HG03521 (cell line): Measurements from ENCODE around the gene TMEM247.

ENCODE experiments used
- ATAC-seq: cut with Tn5 transposase; IDR thresholded peaks from one replicate; pipeline ENCODE4 v1.9.1; 2021; ENCODE audit warnings: mild to moderate bottlenecking, moderate library complexity; ENCODE audit not compliant: unreplicated experiment

Gene TMEM247

DNA sequence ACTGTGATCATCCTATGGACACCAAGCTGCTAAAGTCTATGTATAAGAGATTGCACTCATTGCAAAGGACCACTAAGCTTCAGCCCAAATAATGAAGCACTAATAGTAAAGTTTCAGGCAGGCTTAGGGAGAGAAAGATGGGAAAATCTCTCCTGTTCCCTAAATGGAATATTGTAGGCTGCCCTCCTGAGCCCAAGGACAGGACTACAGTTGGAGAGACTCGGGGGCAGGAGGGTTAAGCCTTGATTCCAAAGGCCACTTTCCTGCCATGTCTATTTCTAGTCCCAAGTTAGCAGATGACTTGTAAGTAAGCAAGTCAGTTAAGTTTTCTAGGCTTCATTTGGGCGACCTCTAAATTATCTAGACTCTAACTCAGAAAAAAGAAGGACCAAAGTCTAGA lies 9.0 kb downstream of the TMEM247 start:
- no peak for ATAC-seq

- no peak for ATAC-seq
Observed at GRCh38 chr2:46489423-46490174, 10.2 kb downstream of the TMEM247 start.

GRCh38 chr2:46490521-46491141 lies 11.3 kb downstream of the TMEM247 start:
- ATAC-seq: no peak

DNA sequence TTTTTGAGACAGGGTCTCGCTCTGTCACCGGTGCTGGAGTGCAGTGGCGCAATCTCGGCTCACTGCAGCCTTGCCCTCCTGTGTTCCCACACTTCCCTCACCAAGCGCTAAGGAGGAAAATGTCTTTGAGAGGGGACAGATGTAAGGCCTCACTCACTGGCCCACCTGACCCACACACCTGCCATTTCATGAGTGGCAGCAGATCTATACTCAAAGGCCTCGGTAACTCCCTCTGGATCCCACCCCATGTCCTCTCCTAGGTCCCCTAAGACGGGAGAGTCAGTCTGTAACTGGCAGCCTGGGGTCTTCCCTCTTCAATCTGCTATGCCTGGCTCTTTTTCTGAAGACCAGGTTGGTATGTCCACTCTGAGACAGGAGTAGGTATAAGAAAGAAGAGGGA lies 12.9 kb downstream of the TMEM247 start:
- ATAC-seq: no peak

- peak; percentile 52 for ATAC-seq
Observed at GRCh38 chr2:46493241-46493970, 14.0 kb downstream of the TMEM247 start.

DNA sequence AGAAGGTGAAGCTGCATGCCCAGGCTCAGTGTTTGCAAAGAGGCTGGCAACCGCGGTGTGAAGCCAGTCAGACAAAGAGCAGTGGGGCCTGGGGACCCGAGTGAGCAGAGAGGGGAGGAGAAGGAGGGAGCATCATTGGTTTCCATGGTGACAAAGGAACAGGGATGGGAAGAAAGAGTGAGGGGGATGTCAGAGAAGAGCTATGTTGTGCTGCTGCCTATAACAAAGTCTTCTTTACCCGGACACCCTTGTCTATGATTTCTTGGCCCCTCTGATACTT lies 14.5 kb downstream of the TMEM247 start:
- peak; percentile 3 for ATAC-seq

DNA sequence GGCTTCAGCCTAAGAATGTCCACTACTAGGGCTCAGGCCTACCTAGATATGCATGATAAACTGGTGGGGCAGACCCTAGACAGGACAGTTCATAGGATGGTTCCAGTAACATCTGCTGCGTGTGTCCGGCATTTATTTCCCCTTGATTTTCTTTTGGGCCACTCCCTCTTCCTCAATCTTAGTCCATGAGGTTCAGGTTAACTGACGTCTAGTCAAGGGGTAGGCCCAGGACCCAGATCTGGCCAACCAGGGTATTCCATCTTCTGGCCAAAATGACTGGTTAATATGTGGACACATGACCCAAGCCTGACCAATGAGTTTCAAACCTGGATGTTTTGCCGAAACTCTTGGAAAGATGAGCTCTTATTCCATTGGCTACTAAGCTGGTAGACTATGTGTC lies 15.2 kb downstream of the TMEM247 start:
- ATAC-seq: no peak

DNA sequence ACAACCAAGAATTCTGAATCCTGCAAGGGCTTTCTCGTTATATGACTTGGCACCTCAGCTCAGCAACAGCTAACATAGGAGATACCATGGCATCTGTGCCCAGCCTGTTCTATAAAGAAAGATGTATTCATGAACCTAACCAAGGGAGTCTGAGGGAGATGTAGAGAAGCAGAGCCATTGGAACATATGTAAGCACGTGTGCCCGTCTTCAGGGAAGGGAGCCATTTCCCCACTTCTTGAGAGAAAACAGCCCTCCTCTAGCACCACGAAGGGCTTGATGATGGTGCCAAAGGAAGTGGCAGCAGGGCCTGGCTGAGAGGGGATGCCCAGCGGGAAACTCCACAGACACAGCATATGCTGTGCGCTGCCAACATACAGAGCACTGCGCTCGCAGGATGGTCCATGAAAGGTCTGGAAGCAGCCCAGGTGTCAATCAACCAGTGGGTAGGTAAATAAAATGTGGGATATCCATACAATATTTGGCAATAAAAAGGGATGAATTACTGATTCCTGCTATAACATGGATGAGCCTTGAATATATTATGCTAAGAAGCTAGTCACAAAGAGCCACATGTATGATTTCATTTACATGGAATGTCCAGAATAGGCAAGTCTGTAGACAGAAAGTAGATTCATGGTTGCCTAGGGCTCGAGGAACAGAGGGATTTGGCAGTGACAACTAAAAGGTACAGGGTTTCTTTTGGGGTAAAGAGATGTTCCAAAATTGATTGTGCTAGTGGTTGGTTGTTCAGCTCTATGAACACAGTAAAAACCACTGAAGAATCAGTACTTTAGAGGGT lies 16.1 kb downstream of the TMEM247 start:
- no peak for ATAC-seq

DNA sequence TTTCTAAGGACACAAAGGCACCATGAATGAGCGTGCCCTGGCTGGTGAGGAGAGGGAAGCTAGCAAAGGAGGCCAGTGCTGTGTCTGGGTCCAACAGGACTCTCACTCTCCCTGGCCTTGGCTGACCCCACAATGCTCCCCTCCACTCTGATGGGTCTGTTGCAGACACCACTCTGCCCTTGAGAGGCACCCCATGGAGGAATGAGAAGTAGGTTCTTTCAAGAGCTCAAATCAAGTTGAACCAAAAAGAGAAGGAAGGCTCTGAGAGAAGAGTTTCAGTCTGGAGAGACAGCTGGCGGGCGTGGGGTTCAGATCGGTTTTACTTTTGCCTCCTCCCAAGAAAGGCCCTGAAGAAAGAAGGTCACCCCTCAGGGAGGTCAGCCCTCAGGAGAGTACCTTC lies 18.4 kb downstream of the TMEM247 start:
- no peak for ATAC-seq

GRCh38 chr2:46498681-46499080 lies 19.3 kb downstream of the TMEM247 start:
- no peak for ATAC-seq

- no peak for ATAC-seq
Observed at GRCh38 chr2:46499392-46499785, 20.0 kb downstream of the TMEM247 start.

DNA sequence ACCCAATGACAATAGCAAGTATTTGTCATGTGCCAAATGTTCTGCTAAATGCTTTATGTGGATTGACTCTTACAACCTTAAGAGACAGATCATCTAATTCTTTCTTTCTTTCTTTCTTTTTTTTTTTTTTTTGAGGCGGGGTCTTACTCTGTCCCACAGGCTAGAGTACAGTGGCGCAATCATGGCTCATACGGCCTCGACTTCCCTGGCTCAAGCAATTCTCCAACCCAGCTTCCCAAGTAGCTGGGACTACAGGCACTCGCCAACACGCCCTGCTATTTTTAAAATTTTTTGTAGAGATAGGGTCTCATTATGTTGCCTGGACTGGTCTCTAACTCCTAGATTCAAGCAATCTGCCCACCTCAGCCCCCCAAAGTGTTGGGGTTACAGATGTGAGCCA lies 21.4 kb downstream of the TMEM247 start:
- no peak for ATAC-seq

- no peak for ATAC-seq
Observed at GRCh38 chr2:46502291-46502885, 23.0 kb downstream of the TMEM247 start.

- ATAC-seq: no peak
Observed at GRCh38 chr2:46503686-46504085, 24.3 kb downstream of the TMEM247 start.

DNA sequence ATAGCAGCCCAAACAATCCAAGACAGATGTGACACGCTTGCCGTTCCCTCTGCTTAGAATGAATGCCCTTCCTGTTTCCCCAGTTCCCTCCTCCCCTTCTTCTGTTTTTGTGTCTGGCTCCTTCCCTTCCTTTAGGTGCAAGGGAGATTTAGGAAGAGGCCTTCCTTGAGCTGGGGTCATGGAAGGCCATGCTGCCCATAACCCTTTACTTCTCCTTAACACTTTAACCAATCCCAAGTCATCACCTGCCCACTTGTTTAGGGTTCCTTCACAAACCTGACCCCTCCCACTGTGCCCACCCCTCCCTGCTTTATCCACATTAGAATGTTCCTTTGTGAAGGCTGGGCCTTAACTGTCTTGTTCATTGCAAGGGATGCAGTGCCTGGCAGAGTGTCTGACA lies 24.9 kb downstream of the TMEM247 start:
- ATAC-seq: no peak

DNA sequence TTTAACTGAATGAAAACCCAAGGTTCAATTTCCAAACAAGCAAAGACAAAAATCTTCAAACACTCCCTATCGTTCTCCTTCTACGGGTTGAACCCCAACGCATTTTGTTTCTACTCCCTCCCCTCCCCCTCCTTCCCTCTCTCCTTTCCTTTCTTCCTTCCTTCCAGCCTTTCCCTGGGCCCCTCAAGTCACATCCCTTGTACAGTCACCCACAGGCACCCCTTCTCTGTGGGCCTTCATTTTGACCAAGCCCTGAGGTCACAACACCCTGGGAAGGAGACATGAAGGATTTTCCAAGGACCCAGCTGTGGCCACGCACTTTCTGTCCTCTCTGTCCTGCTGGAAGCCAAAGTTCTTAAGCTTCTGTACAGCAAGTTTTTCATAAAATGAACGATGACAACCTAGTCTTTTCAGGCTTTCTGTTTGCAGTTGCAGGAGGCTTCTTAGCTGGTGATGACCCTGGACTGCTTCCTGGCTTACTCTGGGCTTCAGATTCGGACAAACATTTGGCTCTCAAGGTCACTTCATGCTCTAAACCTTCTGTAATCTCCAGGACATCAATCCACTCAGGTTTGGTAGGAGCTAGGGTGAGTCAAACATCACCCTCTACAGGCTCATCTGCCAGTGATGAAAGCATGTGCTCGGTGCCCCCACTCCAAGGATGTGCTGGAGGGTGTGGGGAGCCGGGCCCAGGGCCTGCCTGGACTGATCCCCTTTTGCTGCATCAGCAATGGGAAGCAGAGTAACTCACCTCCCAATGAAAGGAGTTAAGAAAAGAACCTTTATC lies 25.5 kb downstream of the TMEM247 start:
- ATAC-seq: no peak

GRCh38 chr2:46505472-46505783 lies 26.1 kb downstream of the TMEM247 start:
- ATAC-seq: no peak

- ATAC-seq: no peak
Observed at GRCh38 chr2:46506131-46506706, 26.9 kb downstream of the TMEM247 start.

GRCh38 chr2:46508312-46508711 lies 28.9 kb downstream of the TMEM247 start:
- no peak for ATAC-seq

GRCh38 chr2:46508759-46509158 lies 29.4 kb downstream of the TMEM247 start:
- no peak for ATAC-seq
